HG03558 (cell line): Measurements from ENCODE around the gene LLPH.

Experiments used
- ATAC-seq: cut with Tn5 transposase; IDR thresholded peaks from one replicate; pipeline ENCODE4 v1.9.1; 2021; ENCODE audit warnings: moderate number of reproducible peaks; ENCODE audit not compliant: unreplicated experiment; ENCODE audit errors: extremely low read depth

LLPH gene

DNA sequence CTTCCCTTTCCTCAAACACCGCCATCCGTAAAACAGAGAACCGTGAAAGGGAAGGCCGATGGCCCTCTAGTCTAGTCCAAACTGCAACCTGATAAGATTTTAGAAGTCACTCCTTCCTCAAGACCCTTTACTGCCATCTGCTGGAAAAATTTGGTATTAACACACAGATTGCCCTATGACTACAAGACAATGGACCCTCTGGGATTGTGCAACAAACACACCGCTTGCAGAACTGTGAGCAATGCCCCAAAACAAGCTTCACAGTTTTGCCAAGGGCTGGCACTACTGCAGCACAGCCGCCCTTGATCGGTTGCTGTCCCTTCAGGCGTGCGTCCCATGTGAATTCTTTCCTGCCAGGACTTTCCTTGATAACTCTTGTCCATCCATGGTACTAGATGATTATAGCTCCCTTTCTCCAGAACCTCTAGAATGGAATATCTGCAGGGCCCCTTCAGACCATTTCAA, 23.1 kb downstream of the LLPH start:
- no peak for ATAC-seq

GRCh38 chr12:66103016-66103913, 27.3 kb downstream of the LLPH start:
- no peak for ATAC-seq

DNA sequence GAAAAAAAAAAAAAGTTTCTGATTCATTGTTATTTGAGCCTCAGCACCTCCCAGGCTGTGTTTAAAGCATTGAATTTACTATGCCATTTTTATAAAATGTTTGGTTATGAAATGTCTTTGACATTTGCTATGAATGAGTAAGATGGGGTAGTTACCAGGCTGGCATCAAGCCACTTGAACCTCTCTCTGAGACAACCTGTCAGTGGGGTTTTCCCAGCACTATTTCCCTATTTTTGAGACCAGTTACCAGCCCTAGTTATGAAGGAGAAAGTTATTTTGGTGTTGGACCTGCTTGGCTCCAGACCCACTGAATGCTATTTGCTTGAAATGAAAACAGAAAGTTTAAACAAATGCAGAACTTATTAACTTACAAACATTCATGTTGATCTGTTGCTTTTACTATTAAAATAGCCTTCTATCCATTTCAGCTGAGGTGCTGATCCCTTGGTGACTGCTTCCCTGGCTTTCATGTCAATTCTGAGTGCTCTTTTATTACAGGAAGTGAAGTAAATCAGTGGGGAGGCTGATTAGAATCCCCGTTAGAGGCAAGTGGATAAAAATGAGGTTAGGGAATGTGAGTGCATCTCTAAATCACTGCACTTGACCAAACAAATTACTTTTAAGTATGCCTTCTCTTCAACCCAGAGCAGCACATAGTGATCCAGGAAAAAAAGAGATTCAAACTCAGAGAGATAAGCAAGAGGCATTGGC, 37.8 kb downstream of the LLPH start:
- ATAC-seq = no peak

GRCh38 chr12:66090157-66090556, 40.4 kb downstream of the LLPH start:
- no peak for ATAC-seq

DNA sequence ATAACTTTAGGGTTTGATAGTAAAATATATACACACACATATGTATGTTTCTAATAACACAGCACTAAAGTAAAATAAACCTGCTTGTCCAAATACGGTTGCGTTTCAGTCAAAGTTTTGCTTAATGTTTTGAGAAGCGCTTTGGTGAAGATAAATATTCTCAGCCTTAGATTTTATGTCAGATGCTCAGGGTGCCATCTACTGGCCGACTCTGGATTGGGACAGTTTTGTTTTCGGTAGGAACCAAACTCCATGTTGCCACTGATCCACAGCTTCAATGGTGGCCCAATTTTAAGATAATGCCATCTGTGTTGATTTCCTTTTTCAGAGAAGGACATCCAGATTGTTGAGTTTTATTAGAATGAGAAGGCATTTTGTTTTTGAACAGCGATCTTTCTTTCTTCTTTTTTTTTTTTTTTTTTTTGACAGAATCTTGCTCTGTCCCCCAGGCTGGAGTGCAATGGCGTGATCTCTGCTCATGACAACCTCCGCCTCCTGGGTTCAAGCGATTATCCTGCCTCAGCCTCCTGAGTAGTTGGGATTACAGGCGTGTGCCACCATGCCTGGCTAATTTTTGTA, 43.1 kb downstream of the LLPH start:
- no peak for ATAC-seq

- ATAC-seq = no peak
These were observed 44.6 kb downstream of the LLPH start for GRCh38 chr12:66085998-66086397.

DNA sequence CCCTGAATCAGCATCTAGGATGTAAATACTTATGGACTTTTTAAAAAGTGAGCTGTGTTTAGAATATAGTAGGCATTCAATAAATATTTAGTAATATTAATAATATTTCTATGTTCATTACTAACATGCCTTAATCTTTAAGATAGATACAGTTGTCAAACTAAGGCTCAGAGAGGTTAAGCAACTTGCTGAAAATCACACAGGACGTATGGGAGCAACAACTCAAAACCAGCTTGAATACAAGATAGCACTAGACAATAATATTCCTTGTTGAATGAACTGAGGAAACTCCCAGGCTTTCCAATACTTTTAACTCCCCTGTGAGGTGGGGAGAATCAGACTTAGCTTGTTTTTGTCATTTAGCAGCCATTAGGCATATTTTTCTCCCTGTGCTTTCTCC, 45.3 kb downstream of the LLPH start:
- ATAC-seq = no peak

GRCh38 chr12:66083766-66084165, 46.8 kb downstream of the LLPH start:
- ATAC-seq = no peak

DNA sequence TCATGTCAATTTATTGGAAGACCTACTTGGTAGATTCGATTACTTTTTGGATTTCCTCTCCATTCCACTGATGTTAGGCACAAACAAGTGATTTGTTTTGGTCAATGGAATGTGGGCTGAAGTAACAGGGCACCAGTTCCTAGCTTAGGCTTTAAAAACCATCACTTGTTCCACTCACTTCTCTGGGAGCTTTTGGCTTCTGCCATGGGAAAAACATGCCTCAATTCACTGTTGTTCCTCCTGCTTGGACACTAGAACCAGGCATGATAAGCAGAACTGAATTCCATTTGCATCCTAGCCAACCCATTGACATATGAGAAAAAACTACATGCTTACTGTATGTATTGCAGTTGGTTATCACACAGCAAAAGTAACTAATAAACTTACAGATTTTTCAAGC, 47.8 kb downstream of the LLPH start:
- no peak for ATAC-seq

GRCh38 chr12:66080791-66081190, 49.8 kb downstream of the LLPH start:
- ATAC-seq = no peak

- no peak for ATAC-seq
These were observed 53.0 kb downstream of the LLPH start for GRCh38 chr12:66077542-66077941.

DNA sequence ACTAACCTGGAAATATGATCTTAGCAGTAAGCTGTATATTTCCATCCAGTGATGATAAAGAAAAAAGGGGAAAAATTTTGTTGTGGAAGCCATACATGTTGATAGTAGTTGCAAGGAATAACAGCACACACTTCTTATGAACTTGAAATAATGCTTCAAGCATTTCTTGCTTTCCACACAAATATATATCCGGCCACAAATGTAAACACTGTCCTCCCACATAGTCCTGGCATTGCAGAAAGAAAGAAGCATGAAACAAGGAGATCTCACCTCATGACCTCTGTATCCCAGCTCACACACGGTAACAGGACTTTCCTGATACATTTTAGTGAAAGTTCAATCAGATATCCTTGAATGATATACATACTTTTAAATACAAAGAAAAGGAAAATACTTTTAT, 56.0 kb downstream of the LLPH start:
- ATAC-seq = no peak

GRCh38 chr12:66072566-66072965, 58.0 kb downstream of the LLPH start:
- peak; percentile 38 for ATAC-seq

- ATAC-seq = peak; percentile 52
These were observed 58.4 kb downstream of the LLPH start for GRCh38 chr12:66072135-66072534.

- ATAC-seq = no peak
These were observed 59.0 kb downstream of the LLPH start for GRCh38 chr12:66071549-66071948.

GRCh38 chr12:66070378-66071120, 60.0 kb downstream of the LLPH start:
- no peak for ATAC-seq

- peak; percentile 6 for ATAC-seq
These were observed 63.5 kb downstream of the LLPH start for GRCh38 chr12:66066929-66067523.
